Stimulated activated CD8-positive, alpha-beta memory T cell treated with anti-CD3 and anti-CD28 coated beads, Interleukin-12 subunit alpha, Interleukin-12 subunit beta, amount 100 ng/mL, for 24 hours (primary cell): ENCODE measurements around the gene PATL2.
"Not testable (repeated sequence)": the region's sequence is repeated elsewhere in the genome, so short reads cannot be mapped to it uniquely, and the experiment has no call there.

Experiments used
- DNase-seq: peaks from one replicate; pipeline ENCODE4 v3.0.0-alpha.2; 2020; ENCODE audit errors: extremely low read depth

PATL2 gene

DNA sequence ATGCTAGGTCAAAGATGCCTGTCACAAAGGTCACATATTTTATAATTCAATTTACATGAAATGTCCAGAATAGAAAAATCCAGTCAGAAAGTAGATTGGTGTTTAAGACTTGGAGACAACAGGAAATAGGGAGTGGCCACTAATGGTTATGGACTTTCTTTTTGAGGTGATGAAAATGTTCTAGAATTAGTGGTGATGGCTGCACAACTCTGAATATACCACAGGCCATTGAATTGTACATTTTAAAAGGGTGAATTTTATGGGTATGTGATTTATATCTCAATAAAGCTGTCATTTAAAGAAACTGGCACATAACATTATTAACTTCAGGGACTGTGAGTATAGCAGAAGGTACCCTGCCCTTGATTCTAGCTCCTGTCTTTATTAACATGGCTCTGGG, 63.5 kb downstream of the PATL2 start:
- DNase-seq: no peak

DNA sequence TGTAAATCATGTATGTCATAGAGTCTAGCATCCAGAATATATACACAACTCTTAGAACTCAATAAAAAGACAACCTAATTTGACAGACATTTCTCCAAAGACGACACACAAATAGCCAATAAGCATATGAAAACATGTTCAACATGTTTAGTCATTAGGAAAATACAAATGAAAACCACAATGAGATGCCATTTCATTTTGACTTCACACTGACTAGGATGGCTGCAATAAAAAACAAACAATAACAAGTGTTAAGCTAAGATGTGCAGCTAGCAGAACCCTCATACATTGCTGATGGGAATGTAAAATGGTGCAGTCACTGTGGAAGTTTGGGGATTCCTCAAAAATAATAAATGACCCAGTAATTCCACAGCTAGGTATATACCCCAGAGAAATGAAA, 64.1 kb downstream of the PATL2 start:
- DNase-seq: no peak

DNA sequence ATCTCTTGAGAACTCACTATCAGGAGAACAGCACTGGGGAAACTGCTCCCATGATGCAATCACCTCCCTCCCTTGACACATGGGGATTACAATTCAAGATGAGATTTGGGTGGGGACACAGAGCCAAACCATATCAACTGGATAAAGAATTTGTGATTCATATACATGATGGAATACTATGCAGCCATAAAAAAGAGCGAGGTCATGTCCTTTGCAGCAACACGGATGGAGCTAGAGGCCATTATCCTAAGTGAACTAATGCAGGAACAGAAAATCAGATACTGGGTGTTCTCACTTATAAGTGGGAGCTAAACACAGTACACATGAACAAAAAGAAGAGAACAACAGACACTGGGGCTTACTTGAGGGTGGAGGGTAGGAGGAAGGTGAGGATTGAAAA, 64.7 kb downstream of the PATL2 start:
- DNase-seq: no peak

DNA sequence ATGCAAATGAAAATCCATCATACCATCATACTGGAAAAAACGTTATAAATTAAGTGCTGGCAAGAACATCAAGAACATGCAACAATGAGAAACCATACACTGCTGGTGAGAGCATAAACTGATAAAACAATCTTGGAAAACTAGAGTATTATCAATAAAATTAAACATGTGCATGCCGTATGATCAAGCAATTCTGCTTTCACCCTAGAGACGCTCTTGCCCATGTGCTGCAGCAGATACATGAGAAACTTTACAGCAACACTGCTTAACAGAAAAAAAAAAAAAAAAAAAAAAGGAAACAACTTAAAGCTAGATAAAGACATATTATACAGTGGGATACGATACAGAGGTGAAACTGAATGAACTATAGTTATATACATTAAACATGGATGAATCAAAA, 69.5 kb downstream of the PATL2 start:
- no peak for DNase-seq

DNA sequence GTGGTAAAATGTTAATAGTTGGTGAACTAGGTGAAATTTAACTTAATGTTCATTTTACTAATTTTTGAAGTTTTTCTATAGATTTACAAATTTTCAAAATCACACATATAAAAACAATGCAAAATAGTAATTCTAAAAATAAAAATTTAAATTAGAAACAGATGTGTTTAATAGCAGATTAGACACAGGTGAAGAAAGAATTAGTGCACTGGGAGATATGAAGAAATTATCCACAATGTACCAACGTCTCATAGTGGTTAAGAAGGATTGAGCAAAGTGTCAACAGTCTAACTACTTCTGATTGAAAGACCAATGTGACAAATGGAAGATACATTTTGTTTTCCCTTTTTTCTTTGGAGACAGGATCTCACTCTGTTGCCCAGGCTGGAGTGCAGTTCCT, 74.1 kb downstream of the PATL2 start:
- DNase-seq: no peak

DNA sequence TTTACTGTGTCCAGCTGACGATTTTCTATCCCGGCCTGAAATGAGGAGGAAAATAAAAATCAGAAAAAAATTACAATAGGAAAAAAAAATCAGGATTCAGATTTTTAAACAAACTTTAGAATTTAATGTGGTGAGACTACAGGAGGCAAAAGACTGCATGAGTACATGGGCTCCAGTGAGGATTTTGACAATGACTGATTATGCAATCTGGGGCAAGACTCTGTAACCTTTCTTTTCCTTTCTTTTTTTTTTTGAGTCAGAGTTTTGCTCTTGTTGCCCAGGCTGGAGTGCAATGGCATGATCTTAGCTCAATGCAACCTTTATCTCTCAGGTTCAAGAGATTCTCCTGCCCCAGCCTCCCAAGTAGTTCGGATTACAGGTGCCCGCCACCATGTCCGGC, 77.5 kb downstream of the PATL2 start:
- no peak for DNase-seq

DNA sequence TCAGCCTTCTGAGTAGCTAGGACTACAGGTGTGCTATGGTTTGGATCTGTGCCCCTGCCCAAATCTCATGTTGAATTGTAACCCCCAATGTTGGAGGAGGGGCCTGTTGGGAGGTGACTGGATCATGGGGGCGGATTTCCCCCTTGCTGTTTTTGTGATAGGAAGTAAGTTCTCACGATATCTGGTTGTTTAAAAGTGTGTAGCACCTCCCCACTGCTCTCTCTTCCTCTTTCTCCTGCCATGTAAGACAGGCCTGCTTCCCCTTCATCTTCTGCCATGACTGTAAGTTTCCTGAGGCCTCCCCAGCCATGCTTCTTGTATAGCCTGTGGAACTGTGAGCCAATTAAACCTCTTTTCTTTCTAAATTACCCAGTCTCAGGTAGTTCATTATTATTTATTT, 85.8 kb downstream of the PATL2 start:
- DNase-seq: not testable (repeated sequence)

DNA sequence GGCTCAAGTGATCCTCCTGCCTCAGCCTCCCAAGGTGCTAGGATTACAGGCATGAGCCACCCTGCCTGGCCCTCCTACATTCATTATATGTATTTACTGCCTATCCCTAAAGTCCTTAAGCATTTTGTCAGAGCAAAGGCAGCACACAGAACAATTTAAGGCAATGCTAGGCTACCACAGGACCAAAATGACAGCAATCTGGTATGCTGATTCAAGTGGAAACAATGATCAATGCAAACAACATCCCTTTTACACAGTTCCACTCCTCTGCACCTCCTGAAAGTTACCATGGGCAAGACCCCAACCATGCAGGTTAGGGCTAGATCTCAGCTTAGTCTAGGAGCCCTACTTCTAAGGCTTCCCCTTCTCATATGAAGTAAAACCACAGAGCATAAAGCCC, 87.9 kb downstream of the PATL2 start:
- DNase-seq: no peak

DNA sequence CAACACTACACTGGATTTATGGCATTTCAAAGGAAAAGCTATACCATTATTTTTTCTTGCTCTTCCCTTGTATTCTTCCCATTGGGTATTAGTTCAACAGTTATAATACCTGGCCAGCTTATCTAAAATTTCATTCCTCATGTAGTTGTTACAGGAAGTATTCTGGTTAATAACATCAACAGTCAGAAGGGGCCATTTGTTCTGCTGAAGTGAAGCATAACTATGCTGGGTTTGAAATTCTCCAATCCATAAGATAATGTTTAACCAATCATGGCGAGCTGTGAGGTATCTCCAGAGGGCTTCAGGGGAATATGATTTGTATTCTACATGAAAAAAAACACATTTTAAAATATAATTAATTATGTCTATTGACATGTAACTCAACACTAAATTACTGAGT, 91.0 kb downstream of the PATL2 start:
- DNase-seq: no peak

DNA sequence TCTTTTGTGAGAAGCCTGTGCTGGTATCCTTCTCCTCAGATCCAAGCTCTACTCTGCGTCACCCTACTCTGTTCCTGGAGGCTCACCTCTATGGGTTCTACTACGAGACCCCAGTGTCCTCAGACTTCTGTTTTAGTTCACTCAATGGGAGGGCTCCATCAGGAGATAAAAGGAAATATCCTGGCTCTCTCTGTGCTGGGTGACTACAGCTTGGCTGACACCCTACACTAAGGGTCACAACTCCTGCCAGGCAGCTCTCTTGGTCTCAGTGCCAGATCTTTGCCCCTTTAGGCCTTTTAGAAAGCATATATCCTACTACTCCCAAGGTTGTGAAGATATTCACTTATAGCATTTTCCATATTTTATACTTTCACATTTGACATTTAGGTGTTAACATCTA, 94.1 kb downstream of the PATL2 start:
- DNase-seq: no peak
